Adrenal gland (tissue), 12 donors: Measurements from ENCODE around the gene CHD9. TPM values are rescaled to one million over a fixed set of nuclear protein-coding genes. Genes with fewer than 3 reads are reported as not detected.

Experiments used
- DNase-seq, 7 donors: peaks; one replicate each; pipeline ENCODE4 v3.0.0-alpha.2; 2019 to 2020
- H3K27ac ChIP-seq, 5 donors: fragments of 200-600 bp; sonication (generic) in 4 of 5; 1 replicate in 3 of 5; 2 replicates in 2 of 5; pipeline versions ENCODE4 v1.5.1 to v1.8.0; 2016 to 2020; ENCODE audit warnings: mild to moderate bottlenecking in 1 of 5
- H3K27me3 ChIP-seq: fragments of 200-600 bp; 2 replicates; pipeline ENCODE4 v1.8.0; 2021
- H3K36me3 ChIP-seq, 2 donors: fragments of 200-600 bp; replicated peaks in 1 of 2; 1 replicate in 1 of 2; 2 replicates in 1 of 2; pipeline versions ENCODE4 v1.5.1 to v1.8.0; 2018 to 2022
- H3K4me1 ChIP-seq, 2 donors: fragments of 200-600 bp; replicated peaks in 1 of 2; 1 replicate in 1 of 2; 2 replicates in 1 of 2; pipeline versions ENCODE4 v1.5.1 to v1.8.0; 2018 to 2021
- H3K4me3 ChIP-seq, 4 donors: fragments of 200-600 bp; sonication (generic) in 3 of 4; one replicate each; pipeline ENCODE4 v1.5.1; 2016 to 2018
- H3K9me3 ChIP-seq, 3 donors: fragments of 200-600 bp; sonication (generic) in 1 of 3; replicated peaks in 1 of 3; 1 replicate in 2 of 3; 2 replicates in 1 of 3; pipeline versions ENCODE4 v1.5.1 to v1.8.0; 2016 to 2021
- POLR2A ChIP-seq, 2 donors: fragments of 450-650 bp; IDR thresholded peaks; one replicate each; pipeline ENCODE4 v1.6.1; 2017; ENCODE audit warnings: antibody characterized with exemption in 2 of 2, mild to moderate bottlenecking in 2 of 2, moderate library complexity in 1 of 2
- WGBS, 4 donors: extraction: QIAGEN DNeasy Blood & Tissue Kit in 2 of 4; methylation state at CpG; one replicate each; pipeline versions ENCODE4 v1.1.5 to v1.1.7; 2013 to 2017; 5-methylcytosine and 5-hydroxymethylcytosine counted together
- intact Hi-C, 2 donors: fragments of 100-400 bp; cut with DNase I; formaldehyde crosslinking; loops; one replicate each; pipeline versions ENCODE4 v1.14.1 to v1.15.0; 2022 to 2023
- polyA plus RNA-seq, 3 donors: library from polyadenylated mRNA; stranded (reverse); fragments of 200-250 nt in 2 of 3; fragments of 350-450 nt in 1 of 3; fragmentation: Illumina TruSeq in 1 of 3; extraction: RNeasy Lipid Tissue Mini Kit (QIAGEN cat#74804) in 1 of 3; gene quantifications; one replicate each; pipeline ENCODE4 v1.2.3, GENCODE V29; 2013 to 2014
- total RNA-seq, 9 donors: library from RNA; depleted of rRNA in 4 of 9; stranded (reverse); fragments of >200 nt in 4 of 9; fragments of 120-200 nt in 1 of 9; fragmentation: NEBNext Ultra II Directional in 1 of 9; extraction: Animal tissue kit (Norgen Biotek cat#: 25700) in 1 of 9; gene quantifications; one replicate each; pipeline versions ENCODE4 v1.1.0 to v1.2.4, GENCODE V29; 2013 to 2023
- TF ChIP-seq, protein P1 (sequence below), 6 experiments: fragments of 450-650 bp in 4 of 6; fragments of 200-600 bp in 2 of 6; sonication (generic) in 1 of 6; IDR thresholded peaks; 1 replicate in 5 of 6; 2 replicates in 1 of 6; pipeline versions ENCODE4 v1.5.1 to v1.8.0; 2016 to 2021; ENCODE audit warnings: antibody characterized with exemption in 6 of 6, mild to moderate bottlenecking in 2 of 6, moderate library complexity in 1 of 6
- donor health status: healthy with polysubstance abuse.
- donor health status: Bipolar disorder and iron deficiency.
- donor health status: DM: yes; HTN: yes; CAD: no.
- donor health status: DM: no; HTN: no; CAD: no.
- donor health status: DM: no; HTN: no; CAD: no.
- donor health status: DM: yes; HTN: yes; CAD: no.

The CHD9 gene
- total and polyA plus RNA-seq, 12 donors = 10.0 to 95.9 (median 54.7) TPM

DNA sequence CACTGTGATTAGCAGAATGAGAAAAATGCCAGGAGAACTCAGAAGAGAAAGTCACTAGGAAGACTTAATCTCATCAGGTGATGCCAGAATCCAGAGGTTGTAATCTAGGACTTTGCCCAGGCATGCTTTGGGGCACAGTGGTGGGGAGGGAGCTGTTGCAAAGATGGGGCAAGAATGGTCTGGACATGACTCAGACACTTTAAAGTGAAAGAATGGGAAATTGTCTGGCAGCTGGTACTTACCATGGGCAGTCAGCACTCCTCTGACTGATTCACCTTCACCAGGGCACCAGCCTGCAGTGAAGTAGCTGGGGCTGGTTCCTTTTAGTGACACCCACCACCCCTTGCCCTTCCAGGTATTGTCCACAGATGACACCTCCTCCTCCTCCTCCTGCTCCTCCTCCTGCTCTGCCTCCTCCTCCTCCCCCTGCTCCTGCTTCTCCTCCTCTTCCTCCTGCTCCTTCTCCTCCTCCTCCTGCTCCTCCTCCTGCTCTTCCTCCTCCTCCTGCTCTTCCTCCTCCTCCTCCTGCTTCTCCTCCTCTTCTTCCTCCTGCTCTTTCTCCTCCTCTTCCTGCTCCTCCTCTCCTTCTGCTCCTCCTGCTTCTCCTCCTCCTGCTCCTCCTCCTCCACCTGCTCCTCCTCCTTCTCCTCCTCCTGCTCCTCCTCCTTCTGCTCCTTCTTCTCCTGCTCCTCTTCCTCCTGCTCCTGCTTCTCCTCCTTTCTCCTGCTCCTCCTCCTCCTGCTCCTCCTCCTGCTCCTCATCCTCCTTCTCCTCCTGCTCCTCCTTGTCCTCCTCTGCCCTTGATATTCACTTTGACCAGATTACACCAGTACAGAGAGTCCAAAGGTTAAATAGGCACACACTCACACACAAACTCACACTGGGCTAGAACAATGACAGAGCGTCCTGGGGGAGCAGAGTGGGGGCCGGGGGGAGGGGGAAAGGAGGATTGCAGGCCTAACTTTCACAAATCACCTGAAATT is 2.0 kb upstream of the CHD9 start, which contains the start of gene CHD9NB:
TSS of gene CHD9NB (minus strand) at position 379 of the 983 bp plus-strand sequence. CDS start 8,739 bp downstream, outside the sequence.
- TF ChIP-seq POLR2A (IDR thresholded peaks at IDR 0.05) = no peak
- TF ChIP-seq, protein P1, sequence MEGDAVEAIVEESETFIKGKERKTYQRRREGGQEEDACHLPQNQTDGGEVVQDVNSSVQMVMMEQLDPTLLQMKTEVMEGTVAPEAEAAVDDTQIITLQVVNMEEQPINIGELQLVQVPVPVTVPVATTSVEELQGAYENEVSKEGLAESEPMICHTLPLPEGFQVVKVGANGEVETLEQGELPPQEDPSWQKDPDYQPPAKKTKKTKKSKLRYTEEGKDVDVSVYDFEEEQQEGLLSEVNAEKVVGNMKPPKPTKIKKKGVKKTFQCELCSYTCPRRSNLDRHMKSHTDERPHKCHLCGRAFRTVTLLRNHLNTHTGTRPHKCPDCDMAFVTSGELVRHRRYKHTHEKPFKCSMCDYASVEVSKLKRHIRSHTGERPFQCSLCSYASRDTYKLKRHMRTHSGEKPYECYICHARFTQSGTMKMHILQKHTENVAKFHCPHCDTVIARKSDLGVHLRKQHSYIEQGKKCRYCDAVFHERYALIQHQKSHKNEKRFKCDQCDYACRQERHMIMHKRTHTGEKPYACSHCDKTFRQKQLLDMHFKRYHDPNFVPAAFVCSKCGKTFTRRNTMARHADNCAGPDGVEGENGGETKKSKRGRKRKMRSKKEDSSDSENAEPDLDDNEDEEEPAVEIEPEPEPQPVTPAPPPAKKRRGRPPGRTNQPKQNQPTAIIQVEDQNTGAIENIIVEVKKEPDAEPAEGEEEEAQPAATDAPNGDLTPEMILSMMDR (IDR thresholded peaks at IDR 0.05) = no peak
- H3K27ac ChIP-seq = peak within 1 kb of the TSS in 1 of 5 donors; percentile 27
- H3K27me3 ChIP-seq = no peaks in the 10 kb centered on the region
- H3K36me3 ChIP-seq = no peaks in the 10 kb centered on the region
- peak in 6 of 7 donors; percentile 52 to 73 (median 60) for DNase-seq
- no peaks in the 10 kb centered on the region for H3K9me3 ChIP-seq
- intact Hi-C loops = loop anchor here (10.0 kb wide), 2 partner anchors 72 to 152 kb away; no protein-coding TSS in a partner anchor
- 43 to 63% (median 54%) methylated on average over 2 of the region's 2 CpGs for WGBS, 4 donors
- H3K4me3 ChIP-seq = peak within 1 kb of the TSS in 1 of 4 donors; percentile 9
- H3K4me1 ChIP-seq = peaks cover 19 to 31% of the 10 kb centered on the region in 2 donors

DNA sequence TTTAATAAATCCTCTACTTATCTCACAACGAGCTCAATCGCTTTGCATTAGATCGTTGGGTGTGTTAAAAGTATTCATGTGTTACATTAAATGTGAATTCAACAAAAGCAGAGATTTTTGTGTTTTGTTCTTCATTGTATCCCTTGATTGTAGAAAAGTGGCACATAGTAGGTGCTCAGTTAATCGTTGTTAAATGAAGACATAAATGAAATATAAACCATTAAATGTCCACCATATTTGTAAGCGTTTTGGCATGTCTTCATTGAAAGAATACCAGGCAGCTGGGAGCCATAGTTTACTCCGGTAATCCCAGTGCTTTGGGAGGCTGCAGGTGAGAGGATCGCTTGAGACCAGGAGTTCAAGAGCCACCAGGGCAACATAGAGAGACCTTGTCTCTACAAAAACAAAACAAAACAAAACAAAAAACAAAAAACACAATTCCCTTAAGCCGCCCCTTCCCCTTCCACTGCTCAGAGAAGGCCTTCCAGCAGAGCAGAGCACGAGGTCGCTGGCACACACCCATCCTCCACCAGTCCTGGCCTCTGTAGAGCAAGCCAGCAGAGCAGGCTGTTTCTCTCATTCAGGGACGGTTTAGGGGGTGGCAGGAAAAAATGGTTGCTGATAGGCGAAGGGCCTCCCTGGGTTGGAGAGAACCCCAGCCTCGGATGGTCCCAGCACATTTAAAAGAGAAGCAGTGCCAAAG is 673 bp upstream of the CHD9 start:
- peak overlapping the region in 2 of 4 donors; percentile 25 to 87 for H3K4me3 ChIP-seq
- DNase-seq = peak; percentile 44 to 66 (median 58)
- intact Hi-C loops = loop anchor here (2.0 to 10.0 kb wide), 3 partner anchors 71 to 151 kb away; no protein-coding TSS in a partner anchor
- no peaks in the 10 kb centered on the region for H3K9me3 ChIP-seq
- peaks cover 26 to 44% of the 10 kb centered on the region in 2 donors for H3K4me1 ChIP-seq
- no peaks in the 10 kb centered on the region for H3K36me3 ChIP-seq
- H3K27ac ChIP-seq = peak overlapping the region in 3 of 5 donors; percentile 91 to 96 (median 93)
- no peaks in the 10 kb centered on the region for H3K27me3 ChIP-seq
- no peak for TF ChIP-seq POLR2A (IDR thresholded peaks at IDR 0.05)
- TF ChIP-seq, protein P1 (IDR thresholded peaks at IDR 0.05) = no peak
- WGBS, 4 donors = 46 to 53% (median 49%) methylated on average over 13 of the region's 13 CpGs

DNA sequence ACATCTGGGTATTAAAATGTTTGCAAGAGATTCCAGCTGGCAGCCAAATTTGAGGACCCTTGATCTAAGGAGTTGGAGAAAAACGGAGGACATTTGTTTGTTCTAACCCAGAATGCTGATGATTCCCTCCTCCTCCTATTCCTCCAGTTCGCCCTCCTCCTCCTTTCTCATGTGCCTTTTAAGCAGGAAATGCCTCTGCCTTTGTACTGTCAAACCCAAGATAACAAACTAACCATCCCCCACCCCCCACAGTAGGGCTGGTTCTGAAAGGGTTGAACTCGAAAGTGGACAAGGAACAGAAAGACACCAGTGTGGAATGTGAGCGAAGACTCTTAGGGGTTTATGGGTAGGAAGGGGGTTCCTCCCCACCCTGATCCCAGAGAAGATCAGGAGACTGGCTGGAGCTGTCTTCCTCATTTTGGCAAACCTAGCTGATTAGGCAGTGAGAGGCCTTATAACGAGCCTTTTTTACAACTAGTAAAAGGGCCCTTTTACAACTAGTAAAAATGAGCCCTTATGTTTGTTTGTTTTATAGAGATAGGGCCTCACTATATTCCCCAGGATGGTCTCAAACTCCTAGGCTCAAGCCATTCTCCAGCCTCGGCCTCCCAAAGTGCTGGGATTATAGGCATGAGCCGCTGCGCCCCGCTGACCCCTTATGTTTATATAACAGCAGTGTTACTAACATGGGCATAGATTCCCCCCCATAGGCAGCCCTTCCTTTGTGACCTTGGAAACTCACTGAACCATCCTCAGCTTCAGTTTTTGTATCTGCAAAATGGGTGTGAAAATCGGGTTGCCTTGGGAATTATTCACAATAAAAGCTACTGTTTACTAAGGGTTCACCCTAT is 975 bp downstream of the CHD9 start:
- no peak for TF ChIP-seq POLR2A (IDR thresholded peaks at IDR 0.05)
- TF ChIP-seq, protein P1 (IDR thresholded peaks at IDR 0.05) = no peak
- 36 to 41% (median 38%) methylated on average over 10 of the region's 10 CpGs for WGBS, 4 donors
- Histone ChIP-seq H3K27me3 (no peaks in the 10 kb centered on the region), H3K27ac (peak overlapping the region; percentile 51 to 96 (median 91)), H3K36me3 (no peaks in the 10 kb centered on the region), H3K4me3 (peak overlapping the region; percentile 5 to 87 (median 44)), H3K9me3 (no peaks in the 10 kb centered on the region), H3K4me1 (peaks cover 26 to 44% of the 10 kb centered on the region in 2 donors)
- DNase-seq = peak; percentile 51 to 80 (median 57)
- intact Hi-C loops = loop anchor here (2.0 to 10.0 kb wide), 4 partner anchors 37 to 149 kb away; no protein-coding TSS in a partner anchor
